K562 (cell line): ENCODE measurements around the gene TMEM72. TPM values are rescaled to one million over a fixed set of nuclear protein-coding genes. Genes with fewer than 3 reads are reported as not detected.

Experiments
- ATAC-seq: fragments of 200-7000 bp; cut with Tn5 transposase; 3 replicates; pipeline ENCODE4 v1.9.1; 2020; ENCODE audit warnings: moderate library complexity
- BruUV-seq: library from RNA; stranded (reverse); fragments of 400-500 nt; replicated peaks from 2 replicates; lab custom pipeline; 2021; lab: Mats Ljungman, UMichigan
- CTCF ChIA-PET: fragments of 300-600 bp; formaldehyde crosslinking; extraction: SDS; loops from one replicate; lab custom pipeline; 2021; ENCODE audit warnings: low intra/inter-chr PET ratio; lab: Yijun Ruan, JAX
- POLR2A ChIA-PET: fragments of 300-600, 350-650 bp; sonication (Branson Sonifier 250); formaldehyde crosslinking; extraction: SDS; loops from one replicate; lab custom pipeline; 2021; ENCODE audit warnings: antibody characterized with exemption, inconsistent platforms; lab: Yijun Ruan, JAX
- DNase-seq, 4 experiments: peaks; one replicate each; pipeline versions ENCODE4 v3.0.0 to v3.0.0-alpha.2; 2011 to 2018; ENCODE audit warnings: low spot score in 3 of 4, mixed read lengths in 3 of 4; ENCODE audit errors: extremely low read depth in 1 of 4
- FAIRE-seq: peaks from 2 replicates; lab custom pipeline; 2011; peaks lifted over from hg19 to GRCh38; lab: Jason Lieb, UNC
- H2AFZ ChIP-seq: 2 replicates; pipeline ENCODE4 v1.6.0; 2011; ENCODE audit warnings: low read depth, low read length, control low read depth, inconsistent platforms
- H3K27ac ChIP-seq: fragments of 200-600 bp; 3 replicates; pipeline ENCODE4 v1.8.0; 2011; ENCODE audit warnings: low read depth, mild to moderate bottlenecking, control low read depth, inconsistent platforms, low read length, moderate library complexity, mixed read lengths; ENCODE audit errors: extremely low read depth
- H3K27me3 ChIP-seq, 2 experiments: fragments of 300-600 bp in 1 of 2; 2 replicates in 1 of 2; 3 replicates in 1 of 2; pipeline versions ENCODE4 v1.6.0 to v1.8.0; 2011; ENCODE audit warnings: inconsistent platforms in 2 of 2, low read length in 2 of 2, mild to moderate bottlenecking in 1 of 2, mixed read lengths in 1 of 2, moderate library complexity in 1 of 2; ENCODE audit not compliant: control insufficient read depth in 2 of 2, insufficient read depth in 2 of 2
- H3K36me3 ChIP-seq: fragments of 300-600 bp; 3 replicates; pipeline ENCODE4 v1.8.0; 2011; ENCODE audit warnings: mild to moderate bottlenecking, low read length, inconsistent platforms; ENCODE audit not compliant: control insufficient read depth, insufficient read depth
- H3K4me1 ChIP-seq, 2 experiments: fragments of 200-600 bp in 1 of 2; replicated peaks in 1 of 2; 2 replicates in 1 of 2; 3 replicates in 1 of 2; pipeline versions ENCODE4 v1.5.1 to v1.8.0; 2011; ENCODE audit warnings: inconsistent platforms in 2 of 2, low read length in 2 of 2, mild to moderate bottlenecking in 1 of 2, mixed read lengths in 1 of 2, moderate library complexity in 1 of 2; ENCODE audit not compliant: control insufficient read depth in 2 of 2, insufficient read depth in 2 of 2
- H3K4me2 ChIP-seq: 2 replicates; pipeline ENCODE4 v1.6.1; 2011; ENCODE audit warnings: low read length, control low read depth, inconsistent platforms, mixed read lengths; ENCODE audit not compliant: insufficient read depth
- H3K4me3 ChIP-seq: fragments of 200-600 bp; sonication (generic), shearing (Covaris generic); 2 replicates; pipeline ENCODE4 v1.5.1; 2016; ENCODE audit warnings: control low read depth, inconsistent platforms
- H3K79me2 ChIP-seq: fragments of 200-600 bp; 3 replicates; pipeline ENCODE4 v1.8.0; 2011; ENCODE audit warnings: low read length, inconsistent platforms; ENCODE audit not compliant: control insufficient read depth, insufficient read depth
- H3K9ac ChIP-seq, 2 experiments: 2 replicates each; pipeline versions ENCODE4 v1.6.0 to v1.6.1; 2011; ENCODE audit warnings: low read depth in 2 of 2, low read length in 2 of 2, control low read depth in 1 of 2, inconsistent platforms in 1 of 2, mild to moderate bottlenecking in 1 of 2, mixed read lengths in 1 of 2; ENCODE audit not compliant: insufficient read depth in 1 of 2
- H3K9me1 ChIP-seq: one replicate; pipeline ENCODE4 v1.6.0; 2011; ENCODE audit warnings: inconsistent platforms, mild to moderate bottlenecking, low read length, moderate library complexity; ENCODE audit not compliant: control insufficient read depth, insufficient read depth
- H3K9me3 ChIP-seq: replicated peaks from 2 replicates; pipeline ENCODE4 v1.5.1; 2011; ENCODE audit warnings: low read depth, low read length, inconsistent platforms; ENCODE audit not compliant: control insufficient read depth, insufficient read depth
- H4K20me1 ChIP-seq: replicated peaks from 2 replicates; pipeline ENCODE4 v1.6.1; 2011; ENCODE audit warnings: low read length, inconsistent platforms, mixed read lengths; ENCODE audit not compliant: control insufficient read depth, insufficient read depth
- BRCA1 ChIP-seq, 2 experiments: fragments of 450-650 bp in 1 of 2; sonication (generic) in 1 of 2; formaldehyde crosslinking in 1 of 2; IDR thresholded peaks; 2 replicates each; pipeline versions ENCODE4 v1.5.0 to v1.6.1; 2017 to 2020; ENCODE audit warnings: mild to moderate bottlenecking in 1 of 2, missing genetic modification reagents in 1 of 2
- SETDB1 ChIP-seq: IDR thresholded peaks from one replicate; pipeline ENCODE4 v1.6.1; 2012; ENCODE audit warnings: low read length, control low read depth, inconsistent platforms
- ZBTB8A ChIP-seq: fragments of 450-650 bp; IDR thresholded peaks from 2 replicates; pipeline ENCODE4 v1.6.1; 2018; ENCODE audit warnings: mild to moderate bottlenecking, moderate library complexity; ENCODE audit not compliant: partially characterized antibody
- ZNF274 ChIP-seq: IDR thresholded peaks from 2 replicates; pipeline ENCODE4 v1.6.1; 2011; ENCODE audit warnings: low read depth, mild to moderate bottlenecking, low read length, moderate library complexity, borderline replicate concordance
- ZNF830 ChIP-seq: fragments of 250-450 bp; sonication (Bioruptor Pico); IDR thresholded peaks from 2 replicates; pipeline ENCODE4 v1.5.0; 2021; ENCODE audit warnings: mild to moderate bottlenecking
- WGBS: fragments of 100-300 bp; shearing (Covaris generic); methylation state at CpG from one replicate; pipeline ENCODE4 v1.1.6; 2016; ENCODE audit warnings: low coverage, mixed read lengths; ENCODE audit not compliant: insufficient coverage; ENCODE audit errors: missing lambda C conversion rate; 5-methylcytosine and 5-hydroxymethylcytosine counted together
- in situ Hi-C: fragments of 300-500 bp; cut with MboI; formaldehyde crosslinking; loops from 4 replicates; pipeline ENCODE4 v1.15.0; 2018; ENCODE audit warnings: inconsistent platforms, mixed read lengths
- intact Hi-C: fragments of 100-400 bp; cut with micrococcal nuclease; formaldehyde crosslinking; loops from 2 replicates; pipeline ENCODE4 v1.14.2; 2022
- polyA plus RNA-seq, 8 experiments: library from polyadenylated mRNA; depleted of rRNA in 4 of 8; stranded (reverse) in 5 of 8; unstranded in 3 of 8; fragments of >200 nt; fragmentation: Nextera tagmentation in 2 of 8; fragmentation: Illumina TruSeq in 1 of 8; extraction: Ambion mirVana in 2 of 8; extraction: Trizol in 1 of 8; gene quantifications; 2 replicates each; pipeline versions ENCODE4 v1.2.1 to v1.2.3, GENCODE V29; 2011 to 2014; ENCODE audit warnings: inconsistent platforms in 1 of 8, missing spikeins in 1 of 8
- total RNA-seq, 7 experiments: library from RNA; depleted of rRNA in 6 of 7; stranded (reverse); fragments of >200 nt in 6 of 7; fragmentation: Illumina TruSeq in 2 of 7; extraction: Trizol in 2 of 7; gene quantifications; 2 replicates each; pipeline versions ENCODE4 v1.2.1 to v1.2.3, GENCODE V29; 2011 to 2021; ENCODE audit warnings: low replicate concordance in 1 of 7
- TF ChIP-seq, protein P1 (sequence below): sonication (generic); formaldehyde crosslinking; IDR thresholded peaks from 2 replicates; pipeline ENCODE4 v1.9.0; 2022; ENCODE audit warnings: mild to moderate bottlenecking, missing genetic modification reagents
- TF ChIP-seq, protein P2 (sequence below): fragments of 450-650 bp; formaldehyde crosslinking; IDR thresholded peaks from 2 replicates; pipeline ENCODE4 v1.4.0; 2020; ENCODE audit warnings: mild to moderate bottlenecking, moderate library complexity
- TF ChIP-seq, protein P3 (sequence below): sonication (generic); formaldehyde crosslinking; IDR thresholded peaks from 2 replicates; pipeline ENCODE4 v1.8.0; 2022; ENCODE audit warnings: mild to moderate bottlenecking, low read depth, missing genetic modification reagents

TMEM72 gene
- total and polyA plus RNA-seq, 9 of the 15 experiments (the other 6 are each of a cell fraction or from before 2014, with no cell fraction given): not detected

DNA sequence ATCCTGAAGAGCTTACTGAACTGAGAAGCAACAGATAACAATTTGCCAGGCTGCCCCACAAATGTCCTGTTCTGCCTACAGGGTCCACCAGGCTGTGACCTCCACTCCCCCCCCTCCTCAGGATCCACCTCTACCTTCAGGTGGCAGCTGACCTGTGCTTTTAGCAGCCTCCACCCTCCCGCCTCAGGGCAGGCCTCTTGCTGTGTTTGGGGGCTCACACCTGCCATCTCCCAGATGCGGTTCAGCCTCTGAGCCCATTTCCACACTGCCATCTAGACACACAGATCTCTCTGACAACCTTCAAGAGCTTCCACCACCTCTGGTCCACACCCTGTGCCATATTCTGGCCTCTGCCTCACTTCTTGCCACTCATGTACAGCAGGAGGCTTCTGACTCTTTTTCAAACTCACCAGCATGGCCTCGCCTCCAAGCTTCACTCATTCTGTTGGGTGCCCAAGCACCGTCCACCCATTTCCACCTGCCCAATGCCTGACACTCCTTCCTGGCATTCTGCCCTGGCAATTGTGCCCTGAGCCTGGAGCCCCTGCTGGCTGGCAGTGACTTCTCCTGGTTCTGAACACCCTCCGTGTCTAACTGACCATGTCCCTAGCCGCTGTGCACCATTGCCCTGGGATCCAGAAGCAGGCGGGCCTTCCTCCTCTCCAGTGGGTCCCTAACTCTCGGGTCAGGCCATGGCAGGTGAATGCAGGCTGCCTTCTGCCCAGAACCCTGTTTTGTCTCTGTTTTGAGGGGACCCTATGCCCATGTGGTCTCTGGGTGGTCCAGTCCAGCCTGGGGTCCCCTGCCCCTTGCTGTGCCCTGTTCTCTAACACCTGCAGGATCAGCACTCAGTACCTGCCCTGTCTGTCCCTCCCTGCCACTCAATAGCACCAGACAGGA is 18.5 kb downstream of the TMEM72 start:
- no TSS peak for BruUV-seq
- Histone ChIP-seq H3K79me2 (no peaks in the 10 kb centered on the region), H3K4me1 (peaks cover 0 to 5% of the 10 kb centered on the region in 2 experiments; a peak in 1 of 5 replicates), H2AFZ (no peak overlapping the region), H3K4me3 (no peak overlapping the region), H3K9me1 (no peaks in the 10 kb centered on the region), H3K36me3 (no peaks in the 10 kb centered on the region), H3K9me3 (no peaks in the 10 kb centered on the region), H3K27me3 (peaks cover 5 to 38% of the 10 kb centered on the region in 2 experiments; a peak in 4 of 5 replicates), H4K20me1 (peaks cover 2% of the 10 kb centered on the region; the same call in 1 of the 2 replicates)
- intact Hi-C loops: no loop called here
- FAIRE-seq (no peak), DNase-seq (no peak)
- WGBS: 3% methylated on average over 8 of the region's 8 CpGs
- CTCF ChIA-PET: no interaction called here
- TF ChIP-seq ZBTB8A (no peak), ZNF274 (no peak), BRCA1 (IDR thresholded peaks at IDR 0.05) (no peak), BRCA1 (CRISPR knock-in tag; IDR thresholded peaks at IDR 0.05) (no peak), ZNF830 (CRISPR knock-in tag) (no peak), SETDB1 (no peak)
- TF ChIP-seq, protein P1, sequence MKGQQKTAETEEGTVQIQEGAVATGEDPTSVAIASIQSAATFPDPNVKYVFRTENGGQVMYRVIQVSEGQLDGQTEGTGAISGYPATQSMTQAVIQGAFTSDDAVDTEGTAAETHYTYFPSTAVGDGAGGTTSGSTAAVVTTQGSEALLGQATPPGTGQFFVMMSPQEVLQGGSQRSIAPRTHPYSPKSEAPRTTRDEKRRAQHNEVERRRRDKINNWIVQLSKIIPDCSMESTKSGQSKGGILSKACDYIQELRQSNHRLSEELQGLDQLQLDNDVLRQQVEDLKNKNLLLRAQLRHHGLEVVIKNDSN (CRISPR knock-in tag): no peak
- TF ChIP-seq, protein P2, sequence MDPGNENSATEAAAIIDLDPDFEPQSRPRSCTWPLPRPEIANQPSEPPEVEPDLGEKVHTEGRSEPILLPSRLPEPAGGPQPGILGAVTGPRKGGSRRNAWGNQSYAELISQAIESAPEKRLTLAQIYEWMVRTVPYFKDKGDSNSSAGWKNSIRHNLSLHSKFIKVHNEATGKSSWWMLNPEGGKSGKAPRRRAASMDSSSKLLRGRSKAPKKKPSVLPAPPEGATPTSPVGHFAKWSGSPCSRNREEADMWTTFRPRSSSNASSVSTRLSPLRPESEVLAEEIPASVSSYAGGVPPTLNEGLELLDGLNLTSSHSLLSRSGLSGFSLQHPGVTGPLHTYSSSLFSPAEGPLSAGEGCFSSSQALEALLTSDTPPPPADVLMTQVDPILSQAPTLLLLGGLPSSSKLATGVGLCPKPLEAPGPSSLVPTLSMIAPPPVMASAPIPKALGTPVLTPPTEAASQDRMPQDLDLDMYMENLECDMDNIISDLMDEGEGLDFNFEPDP (CRISPR knock-in tag): no peak
- TF ChIP-seq, protein P3, sequence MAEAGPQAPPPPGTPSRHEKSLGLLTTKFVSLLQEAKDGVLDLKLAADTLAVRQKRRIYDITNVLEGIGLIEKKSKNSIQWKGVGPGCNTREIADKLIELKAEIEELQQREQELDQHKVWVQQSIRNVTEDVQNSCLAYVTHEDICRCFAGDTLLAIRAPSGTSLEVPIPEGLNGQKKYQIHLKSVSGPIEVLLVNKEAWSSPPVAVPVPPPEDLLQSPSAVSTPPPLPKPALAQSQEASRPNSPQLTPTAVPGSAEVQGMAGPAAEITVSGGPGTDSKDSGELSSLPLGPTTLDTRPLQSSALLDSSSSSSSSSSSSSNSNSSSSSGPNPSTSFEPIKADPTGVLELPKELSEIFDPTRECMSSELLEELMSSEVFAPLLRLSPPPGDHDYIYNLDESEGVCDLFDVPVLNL (CRISPR knock-in tag): no peak
- TF ChIP-seq, all 486 proteins: peak for 0
- ATAC-seq: no peak
- H3K9ac ChIP-seq: no peak overlapping the region
- POLR2A ChIA-PET: interaction anchor here (1.6 kb wide), 1 partner anchor 49 kb away, joined by 4 read pairs; the partner anchor contains the start of gene DEPP1
- H3K27ac ChIP-seq: no peak overlapping the region
- H3K4me2 ChIP-seq: no peak overlapping the region
- in situ Hi-C loops: no loop called here
